ENCODE results near the gene GRAPL.
"Not testable (repeated sequence)": the region's sequence is repeated elsewhere in the genome, so short reads cannot be mapped to it uniquely, and the experiment has no call there.

Gene GRAPL

GRCh38 chr17:19125289-19125688 is 2.1 kb upstream of the GRAPL start:
- H3K36me3 ChIP-seq (ENCODE audit: insufficient read depth, low read length); H3K27ac ChIP-seq; H3K9ac ChIP-seq (ENCODE audit: insufficient read length); H3K4me3 ChIP-seq; DNase-seq (ENCODE audit: low read depth, low spot score); H3K9me3 ChIP-seq (ENCODE audit: low read depth, low read length): not testable (repeated sequence)

- DNase-seq (ENCODE audit: low read depth, low spot score); H3K9me3 ChIP-seq (ENCODE audit: low read depth, low read length); H3K4me3 ChIP-seq; H3K27ac ChIP-seq; H3K9ac ChIP-seq (ENCODE audit: insufficient read length); H3K36me3 ChIP-seq (ENCODE audit: insufficient read depth, low read length): not testable (repeated sequence)
Measured at GRCh38 chr17:19129500-19129899, 2.1 kb downstream of the GRAPL start.

- not testable (repeated sequence) for H3K4me3 ChIP-seq; H3K27ac ChIP-seq; H3K36me3 ChIP-seq (ENCODE audit: insufficient read depth, low read length); H3K9me3 ChIP-seq (ENCODE audit: low read depth, low read length); H3K9ac ChIP-seq (ENCODE audit: insufficient read length); DNase-seq (ENCODE audit: low read depth, low spot score)
Measured at GRCh38 chr17:19131108-19131507, 3.7 kb downstream of the GRAPL start.

- not testable (repeated sequence) for H3K9ac ChIP-seq (ENCODE audit: insufficient read length); H3K36me3 ChIP-seq (ENCODE audit: insufficient read depth, low read length); H3K4me3 ChIP-seq; H3K9me3 ChIP-seq (ENCODE audit: low read depth, low read length); DNase-seq (ENCODE audit: low read depth, low spot score); H3K27ac ChIP-seq
Measured at GRCh38 chr17:19131772-19132171, 4.4 kb downstream of the GRAPL start.

- not testable (repeated sequence) for H3K36me3 ChIP-seq (ENCODE audit: insufficient read depth, low read length); H3K9ac ChIP-seq (ENCODE audit: insufficient read length); H3K4me3 ChIP-seq; H3K9me3 ChIP-seq (ENCODE audit: low read depth, low read length); H3K27ac ChIP-seq; DNase-seq (ENCODE audit: low read depth, low spot score)
Measured at GRCh38 chr17:19133793-19134192, 6.4 kb downstream of the GRAPL start.

GRCh38 chr17:19135391-19135790 is 8.0 kb downstream of the GRAPL start:
- H3K36me3 ChIP-seq (ENCODE audit: insufficient read depth, low read length); H3K4me3 ChIP-seq; H3K27ac ChIP-seq; DNase-seq (ENCODE audit: low read depth, low spot score); H3K9me3 ChIP-seq (ENCODE audit: low read depth, low read length); H3K9ac ChIP-seq (ENCODE audit: insufficient read length): not testable (repeated sequence)

GRCh38 chr17:19136138-19136537 is 8.7 kb downstream of the GRAPL start:
- H3K9ac ChIP-seq (ENCODE audit: insufficient read length); H3K27ac ChIP-seq; H3K36me3 ChIP-seq (ENCODE audit: insufficient read depth, low read length); H3K9me3 ChIP-seq (ENCODE audit: low read depth, low read length); DNase-seq (ENCODE audit: low read depth, low spot score); H3K4me3 ChIP-seq: not testable (repeated sequence)

- not testable (repeated sequence) for DNase-seq (ENCODE audit: low read depth, low spot score); H3K9ac ChIP-seq (ENCODE audit: insufficient read length); H3K36me3 ChIP-seq (ENCODE audit: insufficient read depth, low read length); H3K27ac ChIP-seq; H3K4me3 ChIP-seq; H3K9me3 ChIP-seq (ENCODE audit: low read depth, low read length)
Measured at GRCh38 chr17:19136605-19137004, 9.2 kb downstream of the GRAPL start.

GRCh38 chr17:19137959-19138358 is 10.6 kb downstream of the GRAPL start:
- not testable (repeated sequence) for H3K9ac ChIP-seq (ENCODE audit: insufficient read length); H3K4me3 ChIP-seq; DNase-seq (ENCODE audit: low read depth, low spot score); H3K9me3 ChIP-seq (ENCODE audit: low read depth, low read length); H3K36me3 ChIP-seq (ENCODE audit: insufficient read depth, low read length); H3K27ac ChIP-seq

GRCh38 chr17:19141366-19142155 is 14.2 kb downstream of the GRAPL start:
- not testable (repeated sequence) for H3K36me3 ChIP-seq (ENCODE audit: insufficient read depth, low read length); H3K9me3 ChIP-seq (ENCODE audit: low read depth, low read length); H3K27ac ChIP-seq; DNase-seq (ENCODE audit: low read depth, low spot score); H3K4me3 ChIP-seq; H3K9ac ChIP-seq (ENCODE audit: insufficient read length)

- H3K27ac ChIP-seq; DNase-seq (ENCODE audit: low read depth, low spot score); H3K4me3 ChIP-seq; H3K9me3 ChIP-seq (ENCODE audit: low read depth, low read length); H3K36me3 ChIP-seq (ENCODE audit: insufficient read depth, low read length); H3K9ac ChIP-seq (ENCODE audit: insufficient read length): not testable (repeated sequence)
Measured at GRCh38 chr17:19142419-19142818, 15.0 kb downstream of the GRAPL start.

GRCh38 chr17:19143097-19143777 is 15.8 kb downstream of the GRAPL start:
- H3K9me3 ChIP-seq (ENCODE audit: low read depth, low read length); H3K9ac ChIP-seq (ENCODE audit: insufficient read length); H3K4me3 ChIP-seq; H3K27ac ChIP-seq; H3K36me3 ChIP-seq (ENCODE audit: insufficient read depth, low read length); DNase-seq (ENCODE audit: low read depth, low spot score): not testable (repeated sequence)

GRCh38 chr17:19144373-19144772 is 17.0 kb downstream of the GRAPL start:
- H3K4me3 ChIP-seq; H3K27ac ChIP-seq; H3K9me3 ChIP-seq (ENCODE audit: low read depth, low read length); DNase-seq (ENCODE audit: low read depth, low spot score); H3K36me3 ChIP-seq (ENCODE audit: insufficient read depth, low read length); H3K9ac ChIP-seq (ENCODE audit: insufficient read length): not testable (repeated sequence)

- H3K9ac ChIP-seq (ENCODE audit: insufficient read length): not testable (repeated sequence)
Measured at GRCh38 chr17:19145471-19145870, 18.1 kb downstream of the GRAPL start.

More at GRCh38 chr17:19145471-19145870, 18.1 kb downstream of the GRAPL start:
- H3K9me3 ChIP-seq (ENCODE audit: low read depth, low read length); H3K27ac ChIP-seq; H3K36me3 ChIP-seq (ENCODE audit: insufficient read depth, low read length); DNase-seq (ENCODE audit: low read depth, low spot score); H3K4me3 ChIP-seq: not testable (repeated sequence)

All from SK-N-MC (cell line).